Measurements from ENCODE around the gene ARL8A. TPM values are rescaled to one million over a fixed set of nuclear protein-coding genes. Genes with fewer than 3 reads are reported as not detected.

Gene ARL8A
- polyA plus RNA-seq, 3 donors = 12.4 to 123 (median 14.8) TPM

- Histone ChIP-seq H3K4me3 (replicated peaks in 1 of 3; ENCODE audit: low read depth in 2 of 3, low read length in 3 of 3) (no peak overlapping the region), H3K36me3 (replicated peaks in 1 of 2; ENCODE audit: control insufficient read depth in 1 of 2, insufficient read depth in 2 of 2, low read length in 2 of 2) (peaks cover 31 to 38% of the 10 kb centered on the region in 2 donors), H3K9me3 (replicated peaks in 1 of 2; ENCODE audit: control insufficient read depth in 1 of 2, insufficient read depth in 1 of 2, low read length in 2 of 2) (no peaks in the 10 kb centered on the region), H3K27ac (ENCODE audit: low read depth in 1 of 2, low read length in 2 of 2) (no peak overlapping the region), H3K4me2 (replicated peaks; ENCODE audit: extremely low read depth, low read length, poor library complexity, severe bottlenecking) (no peak overlapping the region), H2AFZ (ENCODE audit: insufficient read depth, low read depth, low read length, poor library complexity, severe bottlenecking) (no peak overlapping the region), H3K9ac (ENCODE audit: insufficient read depth, low read length, poor library complexity, severe bottlenecking) (no peak overlapping the region), H4K20me1 (ENCODE audit: insufficient read depth, low read length) (peaks cover 51% of the 10 kb centered on the region), H3K4me1 (ENCODE audit: control insufficient read depth in 1 of 2, insufficient read depth in 2 of 2, low read length in 2 of 2) (peaks cover 10 to 12% of the 10 kb centered on the region in 2 donors), H3K27me3 (ENCODE audit: control insufficient read depth in 2 of 2, insufficient read depth in 2 of 2, low read length in 2 of 2) (no peaks in the 10 kb centered on the region), H3K79me2 (ENCODE audit: insufficient read depth, low read length) (peaks cover 11% of the 10 kb centered on the region)
- intact Hi-C loops (cut with micrococcal nuclease) = no loop called here
- no peak overlapping the region for H3K27ac Mint-ChIP-seq
- DNase-seq = no peak
- no peak overlapping the region for H3K4me3 Mint-ChIP-seq
- peaks cover 1 to 4% (median 3%) of the 10 kb centered on the region in 3 donors for H3K27me3 Mint-ChIP-seq (ENCODE audit: low read depth in 3 of 3)
- H3K9me3 Mint-ChIP-seq = peaks cover 0 to 2% (median 0%) of the 10 kb centered on the region in 7 donors
- no peak for TF ChIP-seq CTCF (IDR thresholded peaks at IDR 0.05)
- peaks cover 28 to 39% of the 10 kb centered on the region in 2 donors for H3K36me3 Mint-ChIP-seq
- peaks cover 20% of the 10 kb centered on the region for H3K4me1 Mint-ChIP-seq
- WGBS (ENCODE audit: insufficient coverage) = 65% methylated on average over 6 of the region's 11 CpGs
These were observed 14.2 kb downstream of the ARL8A start for GRCh38 chr1:202130297-202130721.

- no peak overlapping the region for H2AFZ ChIP-seq (ENCODE audit: insufficient read depth, low read depth, low read length, poor library complexity, severe bottlenecking)
- H3K27ac ChIP-seq (ENCODE audit: low read depth in 1 of 2, low read length in 2 of 2) = no peak overlapping the region
- H3K4me2 ChIP-seq (replicated peaks; ENCODE audit: extremely low read depth, low read length, poor library complexity, severe bottlenecking) = no peak overlapping the region
- Mint-ChIP-seq H3K36me3 (peaks cover 23 to 34% of the 10 kb centered on the region in 2 donors), H3K9me3 (peaks cover 0 to 2% (median 0%) of the 10 kb centered on the region in 7 donors), H3K4me1 (peaks cover 20% of the 10 kb centered on the region), H3K27ac (peak overlapping the region in 1 of 7 donors; percentile 66), H3K27me3 (ENCODE audit: low read depth in 3 of 3) (peaks cover 1 to 4% (median 3%) of the 10 kb centered on the region in 3 donors), H3K4me3 (no peak overlapping the region)
- H3K9me3 ChIP-seq (replicated peaks in 1 of 2; ENCODE audit: control insufficient read depth in 1 of 2, insufficient read depth in 1 of 2, low read length in 2 of 2) = no peaks in the 10 kb centered on the region
- H3K4me1 ChIP-seq (ENCODE audit: control insufficient read depth in 1 of 2, insufficient read depth in 2 of 2, low read length in 2 of 2) = peaks cover 10 to 12% of the 10 kb centered on the region in 2 donors
- DNase-seq = no peak
- TF ChIP-seq CTCF (IDR thresholded peaks at IDR 0.05) = no peak
- H3K36me3 ChIP-seq (replicated peaks in 1 of 2; ENCODE audit: control insufficient read depth in 1 of 2, insufficient read depth in 2 of 2, low read length in 2 of 2) = peaks cover 26 to 32% of the 10 kb centered on the region in 2 donors
- intact Hi-C loops (cut with micrococcal nuclease) = loop anchor here in 1 of 2 donors (10.0 kb wide), 1 partner anchor 125 kb away; no protein-coding TSS in a partner anchor
- H3K27me3 ChIP-seq (ENCODE audit: control insufficient read depth in 2 of 2, insufficient read depth in 2 of 2, low read length in 2 of 2) = no peaks in the 10 kb centered on the region
- 74% methylated on average over 5 of the region's 8 CpGs for WGBS (ENCODE audit: insufficient coverage)
- no peak overlapping the region for H3K4me3 ChIP-seq (replicated peaks in 1 of 3; ENCODE audit: low read depth in 2 of 3, low read length in 3 of 3)
- no peak overlapping the region for H3K9ac ChIP-seq (ENCODE audit: insufficient read depth, low read length, poor library complexity, severe bottlenecking)
- peaks cover 44% of the 10 kb centered on the region for H4K20me1 ChIP-seq (ENCODE audit: insufficient read depth, low read length)
- peaks cover 5% of the 10 kb centered on the region for H3K79me2 ChIP-seq (ENCODE audit: insufficient read depth, low read length)
These were observed 14.9 kb downstream of the ARL8A start for GRCh38 chr1:202129453-202130296.

All from CD14-positive monocyte (primary cell).